ENCODE results near the gene PPP1R3F. TPM values are rescaled to one million over a fixed set of nuclear protein-coding genes. Genes with fewer than 3 reads are reported as not detected.
A peak's percentile ranks its signal among the peaks of the same experiment; 100 is the strongest.
"Not testable (repeated sequence)": the region's sequence is repeated elsewhere in the genome, so short reads cannot be mapped to it uniquely, and the experiment has no call there.

PPP1R3F gene
- total RNA-seq, 2 donors from 2014 or later: 5.2 to 5.4 TPM

GRCh38 chrX:49300703-49301102 is 31.1 kb downstream of the PPP1R3F start:
- no peak for DNase-seq (ENCODE audit: low spot score)
- intact Hi-C loops (cut with DNase I): no loop called here

GRCh38 chrX:49303346-49303745 is 33.8 kb downstream of the PPP1R3F start, which contains the start of gene GAGE10:
Gene GAGE10 (plus strand): TSS chrX:49303646. CDS start chrX:49304860, 1,214 bp downstream.
- intact Hi-C loops (cut with DNase I): loop anchor here in 1 of 2 donors (2.0 kb wide), 1 partner anchor 63 kb away; no protein-coding TSS in a partner anchor
- DNase-seq (ENCODE audit: low spot score): no peak

- not testable (repeated sequence) for DNase-seq (ENCODE audit: low spot score)
- intact Hi-C loops (cut with DNase I): loop anchor here in 1 of 2 donors (5.0 kb wide), 1 partner anchor 615 kb away; the partner anchor contains the start of gene CLCN5
Observed at GRCh38 chrX:49307775-49308174, 38.2 kb downstream of the PPP1R3F start.

- DNase-seq (ENCODE audit: low spot score): no peak
- intact Hi-C loops (cut with DNase I): loop anchor here in 1 of 2 donors (5.0 kb wide), 1 partner anchor 614 kb away; the partner anchor contains the start of gene CLCN5
Observed at GRCh38 chrX:49308604-49309269, 39.1 kb downstream of the PPP1R3F start.

- no peak for DNase-seq (ENCODE audit: low spot score)
- intact Hi-C loops (cut with DNase I): loop anchor here in 1 of 2 donors (5.0 kb wide), 1 partner anchor 613 kb away; the partner anchor contains the start of gene CLCN5
Observed at GRCh38 chrX:49309401-49309981, 39.9 kb downstream of the PPP1R3F start.

- intact Hi-C loops (cut with DNase I): no loop called here
- DNase-seq (ENCODE audit: low spot score): no peak
Observed at GRCh38 chrX:49310371-49310770, 40.8 kb downstream of the PPP1R3F start.

- intact Hi-C loops (cut with DNase I): no loop called here
- DNase-seq (ENCODE audit: low spot score): no peak
Observed at GRCh38 chrX:49312176-49312575, 42.6 kb downstream of the PPP1R3F start.

GRCh38 chrX:49316085-49316484 is 46.5 kb downstream of the PPP1R3F start:
- intact Hi-C loops (cut with DNase I): no loop called here
- DNase-seq (ENCODE audit: low spot score): no peak

- DNase-seq (ENCODE audit: low spot score); intact Hi-C loops (cut with DNase I): not testable (repeated sequence)
Observed at GRCh38 chrX:49321737-49322136, 52.1 kb downstream of the PPP1R3F start, which contains the start of gene GAGE12J. Gene GAGE12J (plus strand): TSS chrX:49322037. CDS start chrX:49323194, 1,157 bp downstream.

- intact Hi-C loops (cut with DNase I); DNase-seq (ENCODE audit: low spot score): not testable (repeated sequence)
Observed at GRCh38 chrX:49322266-49322665, 52.7 kb downstream of the PPP1R3F start.

GRCh38 chrX:49323735-49324134 is 54.1 kb downstream of the PPP1R3F start:
- intact Hi-C loops (cut with DNase I); DNase-seq (ENCODE audit: low spot score): not testable (repeated sequence)

- DNase-seq (ENCODE audit: low spot score): not testable (repeated sequence)
Observed at GRCh38 chrX:49330421-49330820, 60.8 kb downstream of the PPP1R3F start.

GRCh38 chrX:49331282-49331681 is 61.7 kb downstream of the PPP1R3F start, which contains the start of gene GAGE13:
Gene GAGE13 (plus strand): TSS chrX:49331582. CDS start chrX:49332738, 1,156 bp downstream.
- DNase-seq (ENCODE audit: low spot score); intact Hi-C loops (cut with DNase I): not testable (repeated sequence)

More at GRCh38 chrX:49330421-49330820, 60.8 kb downstream of the PPP1R3F start:
- intact Hi-C loops (cut with DNase I): not testable (repeated sequence)

GRCh38 chrX:49331841-49332240 is 62.2 kb downstream of the PPP1R3F start:
- intact Hi-C loops (cut with DNase I): not testable (repeated sequence)
- peak; percentile 89 for DNase-seq (ENCODE audit: low spot score)

Other genes with a start within 250 kb of the PPP1R3F start
- gene TFE3, start 226.4 kb upstream of the PPP1R3F start, total RNA-seq: 10 to 100 TPM; 46.4 to 52.6 TPM
- gene CCDC120, start 210.8 kb upstream of the PPP1R3F start, total RNA-seq: 1 to 10 TPM; 3.0 to 4.1 TPM
- 10 to 100 TPM; 36.4 to 42.6 TPM for gene PRAF2, start 195.8 kb upstream of the PPP1R3F start, total RNA-seq
- 10 to 100 TPM; 49.8 to 51.9 TPM for gene WDR45, start 189.9 kb upstream of the PPP1R3F start, total RNA-seq
- gene GPKOW, start 146.1 kb upstream of the PPP1R3F start, total RNA-seq: 10 to 100 TPM; 12.9 to 15.9 TPM
- 1 to 10 TPM; 1.3 to 2.8 TPM for gene MAGIX, start 107.0 kb upstream of the PPP1R3F start, total RNA-seq
- 100 to 1,000 TPM; 187 to 238 TPM for gene PLP2, start 97.9 kb upstream of the PPP1R3F start, total RNA-seq
- 1 to 10 TPM; 7.3 to 8.0 TPM for gene PRICKLE3, start 83.4 kb upstream of the PPP1R3F start, total RNA-seq
- gene SYP, start 69.6 kb upstream of the PPP1R3F start, total RNA-seq: 1 to 10 TPM; 1.1 to 1.5 TPM
- gene CACNA1F, start 36.5 kb upstream of the PPP1R3F start, total RNA-seq: under 1 TPM; 0.09 to 0.10 TPM
- gene CCDC22, start 34.3 kb upstream of the PPP1R3F start, total RNA-seq: 10 to 100 TPM in 1 of 2 donors, 1 to 10 TPM in 1; 9.9 to 10.4 TPM
- under 1 TPM in 1 of 2 donors, not detected in 1; 0.10 TPM for gene FOXP3, start 5.1 kb upstream of the PPP1R3F start, total RNA-seq
- not detected for gene GAGE10, start 33.9 kb downstream of the PPP1R3F start, total RNA-seq
- not detected for gene GAGE12J, start 52.2 kb downstream of the PPP1R3F start, total RNA-seq
- gene GAGE13, start 61.8 kb downstream of the PPP1R3F start, total RNA-seq: not detected

Measured in posterior vena cava (tissue), 2 donors.